Adipose tissue (tissue), 3 donors: Measurements from ENCODE around the gene PLBD1. TPM values are rescaled to one million over a fixed set of nuclear protein-coding genes. Genes with fewer than 3 reads are reported as not detected.

Experiments
- H3K27ac ChIP-seq: one replicate; pipeline ENCODE4 v1.5.1; 2013; ENCODE audit warnings: low read depth, low read length
- WGBS, 3 donors: extraction: QIAGEN DNeasy Blood & Tissue Kit; methylation state at CpG; one replicate each; pipeline ENCODE4 v1.1.7; 2013; 5-methylcytosine and 5-hydroxymethylcytosine counted together
- polyA plus RNA-seq, 3 donors: library from polyadenylated mRNA; stranded (reverse); fragments of 200-250 nt; gene quantifications; one replicate each; pipeline ENCODE4 v1.2.3, GENCODE V29; 2013
- donor health status: healthy with polysubstance abuse.
- donor health status: Bipolar disorder and iron deficiency.
- donor health status: healthy.

PLBD1 gene
- 10 to 100 TPM in 2 of 3 donors, 1 to 10 TPM in 1; 8.8 to 24.1 (median 12.9) TPM for polyA plus RNA-seq

GRCh38 chr12:14567351-14568162, at the start of gene PLBD1:
Gene PLBD1 (minus strand): TSS chr12:14567883. CDS start chr12:14567696, 187 bp downstream.
- WGBS, 3 donors = 2 to 7% (median 5%) methylated on average over 65 to 76 of the region's 76 CpGs
- no peak within 1 kb of the TSS for H3K27ac ChIP-seq

DNA sequence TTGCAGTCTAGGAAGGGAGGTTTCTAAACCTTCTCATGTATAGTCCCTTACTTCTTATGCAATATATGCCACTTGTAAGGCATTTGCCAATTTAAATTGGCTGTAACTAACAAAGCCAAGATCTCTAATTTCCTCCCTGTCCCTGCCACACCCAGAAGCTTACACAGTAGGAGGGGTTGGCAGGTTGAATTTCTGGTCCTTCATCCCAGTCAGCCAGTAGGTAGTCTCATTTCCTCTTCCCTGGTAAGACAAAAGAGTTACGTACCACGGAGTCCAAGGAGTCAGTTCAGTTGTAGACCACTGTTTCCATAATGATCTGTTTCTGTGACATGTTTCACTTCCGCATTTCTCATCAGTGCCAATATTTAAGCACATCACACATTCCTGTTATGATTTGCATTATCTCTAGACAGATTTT, 47.0 kb upstream of the PLBD1 start:
- 63 to 77% (median 68%) methylated on average over 3 of the region's 3 CpGs for WGBS, 3 donors
- H3K27ac ChIP-seq = no peak overlapping the region

DNA sequence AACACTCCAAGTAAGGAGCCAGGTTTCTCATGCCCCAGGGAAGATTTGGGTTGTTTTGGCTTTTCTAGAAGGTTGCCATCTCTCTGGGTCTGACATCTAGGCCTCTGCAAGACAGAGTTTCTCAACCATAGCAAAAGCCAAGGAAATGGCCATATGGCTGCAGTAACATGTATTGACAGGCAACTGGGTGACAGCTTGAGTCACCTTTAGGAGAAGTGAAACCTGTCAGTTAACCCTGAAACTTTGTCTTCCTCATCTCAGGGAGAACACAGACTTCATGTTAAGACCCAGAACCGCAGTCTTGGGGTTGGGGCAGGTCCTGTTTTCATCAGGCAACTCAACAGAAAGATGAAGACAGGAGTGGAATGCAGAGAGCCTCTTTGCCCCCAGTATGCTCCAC, 46.0 kb upstream of the PLBD1 start:
- 69 to 88% (median 82%) methylated on average over 1 of the region's 1 CpG for WGBS, 3 donors

DNA sequence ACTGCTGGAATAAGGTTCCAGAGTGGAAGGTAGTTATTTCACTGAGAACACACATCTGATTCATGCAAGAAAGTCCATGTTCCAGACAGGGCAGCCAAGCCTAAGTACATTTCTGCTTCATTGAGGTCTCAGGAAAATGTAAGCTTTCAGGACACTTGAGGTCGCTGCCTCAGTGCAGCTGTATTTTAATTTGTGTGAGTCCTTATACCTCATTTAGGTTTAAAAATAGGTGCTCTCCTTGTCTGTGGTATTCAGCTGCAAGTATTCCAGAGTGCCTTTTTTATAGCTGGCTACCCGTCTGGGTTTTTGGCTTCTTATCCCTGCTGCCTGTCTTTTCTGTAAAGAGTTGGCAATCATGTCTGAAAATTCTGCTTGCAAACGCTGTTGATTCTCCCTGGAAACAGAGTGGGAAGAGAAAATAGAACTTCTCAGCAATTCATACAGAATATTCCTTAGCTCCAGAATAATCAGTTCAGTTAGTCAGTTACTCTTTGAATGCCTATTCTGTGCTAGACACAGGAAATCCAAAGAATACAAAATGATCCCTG, 45.3 kb upstream of the PLBD1 start:
- 40 to 59% (median 51%) methylated on average over 3 of the region's 3 CpGs for WGBS, 3 donors
- H3K27ac ChIP-seq = no peak overlapping the region

More for the DNA sequence above, 46.0 kb upstream of the PLBD1 start:
- H3K27ac ChIP-seq = no peak overlapping the region

DNA sequence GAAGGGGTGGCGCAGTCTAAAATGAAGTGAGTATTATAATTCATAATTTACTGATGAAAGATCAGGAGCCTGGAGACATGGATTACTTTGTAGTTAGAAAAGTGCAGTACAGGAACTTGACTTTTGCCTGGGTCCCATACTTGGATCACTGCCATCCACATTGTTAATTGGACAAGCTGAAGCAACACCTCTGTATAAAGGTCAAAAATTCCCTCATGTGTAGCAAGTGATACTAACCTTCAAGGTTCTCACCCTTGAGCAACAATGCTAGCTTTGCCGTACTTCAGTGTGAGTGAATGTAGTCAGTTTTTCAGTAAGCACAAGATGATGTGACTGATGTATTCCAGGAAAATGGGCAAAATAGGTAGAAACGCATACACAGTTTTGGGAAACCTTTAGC, 44.6 kb upstream of the PLBD1 start:
- WGBS, 3 donors = 74 to 94% (median 93%) methylated on average over 3 of the region's 3 CpGs

GRCh38 chr12:14611640-14612203, 44.0 kb upstream of the PLBD1 start:
- WGBS, 3 donors = 87 to 91% (median 91%) methylated on average over 3 of the region's 3 CpGs
- no peak overlapping the region for H3K27ac ChIP-seq

More for the DNA sequence above, 44.6 kb upstream of the PLBD1 start:
- H3K27ac ChIP-seq = no peak overlapping the region

DNA sequence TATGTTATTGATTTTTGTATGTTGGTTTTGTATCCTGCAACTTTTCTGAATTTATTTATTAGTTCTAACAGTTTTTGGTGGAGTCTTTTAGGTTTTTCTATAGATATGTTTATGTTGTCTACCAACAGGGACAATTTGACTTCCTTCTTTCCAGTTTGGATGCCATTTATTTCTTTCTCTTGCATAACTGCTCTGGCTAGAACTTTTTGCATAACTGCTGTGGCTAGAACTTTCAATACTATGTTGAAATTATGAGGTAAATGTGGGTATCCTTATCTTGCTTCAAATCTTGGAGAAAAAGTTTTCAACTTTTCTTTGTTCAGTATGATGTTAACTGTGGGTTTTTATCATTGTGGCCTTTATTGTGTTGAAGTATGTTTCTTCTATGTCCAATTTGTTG, 39.9 kb upstream of the PLBD1 start:
- H3K27ac ChIP-seq = no peak overlapping the region

DNA sequence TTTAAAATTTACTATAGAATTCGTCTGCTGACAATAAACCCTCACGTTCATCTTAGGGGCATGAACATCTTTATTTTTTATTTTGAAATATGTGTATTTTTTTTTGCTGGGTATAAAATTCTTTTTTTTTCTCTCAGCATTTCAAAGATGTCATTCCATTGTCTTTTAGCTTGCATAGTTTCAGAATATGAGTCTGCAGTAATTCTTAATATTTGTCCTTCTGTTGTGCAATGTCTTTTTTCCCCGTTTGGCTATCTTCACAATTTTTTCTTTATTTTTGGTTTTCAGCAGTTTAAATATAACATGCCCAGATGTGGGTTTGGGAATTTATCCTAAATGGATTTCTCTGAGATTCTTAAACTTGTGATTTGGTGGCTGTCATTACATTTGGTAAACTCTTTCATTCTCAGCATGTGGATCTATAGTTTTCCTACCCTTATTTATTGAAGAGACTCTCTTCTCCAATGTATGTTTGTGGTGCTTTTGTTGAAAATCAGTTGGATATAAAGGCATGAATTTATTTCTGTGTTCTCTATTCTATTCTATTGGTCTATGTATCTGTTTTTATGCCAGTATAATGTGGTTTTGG, 37.8 kb upstream of the PLBD1 start:
- H3K27ac ChIP-seq = no peak overlapping the region
- WGBS, 3 donors = 73 to 79% (median 79%) methylated on average over 3 of the region's 3 CpGs

GRCh38 chr12:14601692-14602478, 34.2 kb upstream of the PLBD1 start:
- H3K27ac ChIP-seq = no peak overlapping the region
- 32 to 78% (median 74%) methylated on average over 4 of the region's 4 CpGs for WGBS, 3 donors

GRCh38 chr12:14597480-14597879, 29.8 kb upstream of the PLBD1 start:
- 93 to 95% (median 94%) methylated on average over 3 of the region's 3 CpGs for WGBS, 3 donors
- H3K27ac ChIP-seq = no peak overlapping the region

DNA sequence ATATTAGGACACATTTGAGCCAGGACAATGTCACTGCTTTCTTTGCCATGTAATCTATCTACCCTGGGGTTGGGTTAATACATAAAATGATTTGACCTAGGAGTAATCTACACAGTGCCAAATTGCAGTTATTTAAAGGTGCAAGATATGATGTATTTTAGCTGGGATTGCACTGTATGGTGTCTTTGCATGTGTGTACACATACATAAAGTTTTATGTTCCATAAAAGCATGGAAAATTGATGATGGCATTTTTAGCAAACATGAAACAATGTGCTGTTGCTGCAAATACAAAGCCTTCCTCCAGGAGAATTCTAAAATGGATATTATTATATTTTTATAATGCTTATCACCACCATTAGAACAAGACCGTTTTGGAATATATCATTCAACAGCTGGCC, 24.0 kb upstream of the PLBD1 start:
- no peak overlapping the region for H3K27ac ChIP-seq
- WGBS, 3 donors = 35 to 61% (median 60%) methylated on average over 1 of the region's 1 CpG

DNA sequence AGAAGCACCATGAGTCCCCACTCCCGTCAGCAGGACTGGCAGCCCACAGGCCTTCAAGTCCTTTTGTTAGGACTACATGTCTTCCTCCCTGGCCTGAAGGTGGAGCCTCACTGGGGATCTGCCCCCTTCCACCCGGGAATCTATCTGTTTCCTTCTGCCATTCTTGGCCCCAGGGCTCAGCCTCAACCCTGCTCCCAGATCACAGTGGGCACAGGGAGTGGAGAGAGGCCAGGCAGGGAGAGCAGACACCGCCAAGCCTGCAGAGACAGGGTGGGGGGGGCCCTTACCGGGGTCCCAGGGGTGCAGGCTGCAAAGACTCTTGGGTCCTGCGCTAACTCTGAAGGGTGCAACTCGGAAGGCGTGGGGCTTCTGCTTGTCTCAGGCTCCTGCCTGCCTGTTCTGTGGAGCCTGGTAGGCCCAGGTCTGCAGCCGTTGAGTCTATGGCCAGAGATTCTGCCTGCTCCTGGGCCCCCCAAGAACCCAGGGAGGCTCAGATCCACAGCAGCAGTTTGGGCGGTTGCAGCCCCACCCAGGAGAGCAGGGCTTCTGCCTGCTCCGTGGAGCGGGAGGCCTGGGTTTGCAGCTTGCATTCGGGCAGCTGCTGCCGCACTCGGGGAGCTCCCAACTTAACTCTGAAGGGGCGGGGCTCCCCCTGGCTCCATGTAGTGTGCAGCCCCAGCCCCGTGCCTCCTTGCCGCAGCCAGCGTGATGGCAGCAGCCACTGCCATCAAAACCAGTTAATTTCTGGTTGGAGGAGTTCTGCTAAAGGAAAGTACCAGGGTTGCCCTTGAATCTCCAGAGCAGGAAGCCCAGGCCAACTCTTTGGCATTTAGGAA, 21.7 kb upstream of the PLBD1 start:
- no peak overlapping the region for H3K27ac ChIP-seq
- 90 to 92% (median 91%) methylated on average over 18 of the region's 18 CpGs for WGBS, 3 donors

DNA sequence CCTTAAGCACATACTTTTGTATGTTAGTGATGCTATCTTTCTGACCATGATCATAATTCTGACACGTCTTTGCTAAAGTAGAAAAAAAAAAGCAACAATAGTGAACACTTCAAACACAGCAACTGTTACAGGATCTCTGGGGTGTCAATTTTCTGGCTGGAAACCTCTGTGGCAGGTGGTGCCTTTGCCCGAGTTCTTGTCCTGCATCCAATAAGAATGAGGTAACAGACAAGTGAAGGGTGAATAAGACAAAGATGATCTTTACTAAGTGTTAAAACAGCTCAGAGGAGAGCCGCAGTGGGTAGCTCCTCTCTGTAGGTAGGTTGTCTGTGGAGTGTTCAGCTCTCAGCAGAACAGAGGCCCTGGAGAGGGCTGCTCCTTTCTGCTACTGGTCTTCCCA, 20.9 kb upstream of the PLBD1 start:
- WGBS, 3 donors = 85 to 94% (median 90%) methylated on average over 3 of the region's 3 CpGs
- no peak overlapping the region for H3K27ac ChIP-seq

- 88 to 98% (median 93%) methylated on average over 8 of the region's 8 CpGs for WGBS, 3 donors
- H3K27ac ChIP-seq = no peak overlapping the region
Observed at GRCh38 chr12:14578646-14579045, 11.0 kb upstream of the PLBD1 start.

DNA sequence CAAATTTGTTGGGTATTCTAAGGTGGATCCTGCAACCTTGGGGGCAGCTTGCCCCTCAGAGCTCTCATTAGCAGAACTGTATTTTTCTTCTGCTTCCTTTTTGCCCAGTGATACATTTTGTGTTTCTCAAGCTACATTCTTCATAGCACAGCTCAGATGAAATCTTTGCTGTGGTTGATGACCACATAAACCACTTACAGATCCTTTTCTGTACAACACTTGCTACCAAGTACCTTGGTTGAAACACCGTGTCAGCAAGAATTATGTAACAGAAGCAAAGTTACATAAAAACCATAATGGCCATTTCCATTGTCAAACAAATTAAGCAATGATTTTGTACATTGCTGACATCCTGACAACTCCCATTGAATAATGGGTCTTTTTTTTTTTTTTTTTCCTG, 9.7 kb upstream of the PLBD1 start:
- H3K27ac ChIP-seq = no peak overlapping the region
- 41 to 76% (median 42%) methylated on average over 1 of the region's 1 CpG for WGBS, 3 donors

DNA sequence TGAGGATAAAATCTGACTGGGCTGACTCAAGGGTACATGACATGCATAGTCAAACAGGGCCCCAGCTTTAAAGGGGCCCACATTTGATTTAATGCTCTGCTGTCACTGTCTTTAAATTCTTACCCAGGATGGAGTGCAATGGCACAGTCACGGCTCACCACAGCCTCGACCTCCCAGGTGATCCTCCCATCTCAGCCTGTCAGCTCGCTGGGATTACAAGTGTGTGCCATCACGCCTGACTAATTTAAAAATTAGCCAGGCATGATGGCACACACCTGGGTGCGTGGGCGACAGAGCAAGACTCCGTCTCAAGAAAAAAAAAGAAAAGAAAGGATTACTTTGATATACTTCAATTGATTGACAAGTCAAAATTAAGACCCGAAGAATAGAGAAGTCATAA, 9.2 kb upstream of the PLBD1 start:
- 69 to 79% (median 71%) methylated on average over 8 of the region's 8 CpGs for WGBS, 3 donors
- no peak overlapping the region for H3K27ac ChIP-seq

DNA sequence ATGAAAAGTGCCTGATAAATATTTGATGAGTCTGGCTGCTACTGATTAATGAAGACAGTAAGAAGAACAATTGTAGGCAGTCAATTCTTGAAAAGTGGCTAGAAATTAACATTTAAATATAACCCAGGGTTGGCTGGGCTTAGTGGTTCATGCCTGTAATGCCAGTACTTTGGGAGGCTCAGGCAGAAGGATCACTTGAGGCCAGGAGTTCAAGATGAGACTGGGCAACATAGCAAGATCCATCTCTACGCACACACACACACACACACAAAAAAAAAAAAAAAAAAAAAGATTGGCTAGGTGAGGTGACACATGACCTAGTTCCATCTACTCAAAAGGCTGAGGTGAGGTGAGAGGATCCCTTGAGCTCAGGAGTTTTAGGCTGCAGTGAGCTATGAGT, 7.9 kb upstream of the PLBD1 start:
- 100% methylated on average over 1 of the region's 1 CpG for WGBS, 3 donors
- H3K27ac ChIP-seq = no peak overlapping the region

GRCh38 chr12:14573118-14573517, 5.4 kb upstream of the PLBD1 start:
- no peak overlapping the region for H3K27ac ChIP-seq
- WGBS, 3 donors = 71 to 79% (median 79%) methylated on average over 5 of the region's 5 CpGs
